Skeletal muscle tissue (tissue), 5 donors: ENCODE measurements around the gene HMOX1. TPM values are rescaled to one million over a fixed set of nuclear protein-coding genes. Genes with fewer than 3 reads are reported as not detected.
A peak's percentile ranks its signal among the peaks of the same experiment; 100 is the strongest.
"Not testable (repeated sequence)": the region's sequence is repeated elsewhere in the genome, so short reads cannot be mapped to it uniquely, and the experiment has no call there.

Source experiments
- H3K27ac ChIP-seq: one replicate; pipeline ENCODE4 v1.7.0; 2013; ENCODE audit warnings: mild to moderate bottlenecking, low read depth, low read length, inconsistent platforms
- H3K27me3 ChIP-seq, 3 donors: one replicate each; pipeline ENCODE4 v1.7.0; 2013; ENCODE audit warnings: low read length in 3 of 3; ENCODE audit not compliant: control insufficient read depth in 3 of 3, insufficient read depth in 3 of 3
- H3K36me3 ChIP-seq, 3 donors: one replicate each; pipeline ENCODE4 v1.7.0; 2013; ENCODE audit warnings: low read length in 3 of 3; ENCODE audit not compliant: control insufficient read depth in 3 of 3, insufficient read depth in 3 of 3
- H3K4me1 ChIP-seq, 3 donors: one replicate each; pipeline ENCODE4 v1.7.0; 2013; ENCODE audit warnings: low read length in 3 of 3, mild to moderate bottlenecking in 3 of 3; ENCODE audit not compliant: control insufficient read depth in 3 of 3, insufficient read depth in 3 of 3
- H3K4me3 ChIP-seq, 3 donors: one replicate each; pipeline ENCODE4 v1.7.0; 2013; ENCODE audit warnings: low read length in 3 of 3
- H3K9ac ChIP-seq, 3 donors: one replicate each; pipeline ENCODE4 v1.7.0; 2013; ENCODE audit warnings: low read length in 3 of 3, mild to moderate bottlenecking in 3 of 3, moderate library complexity in 2 of 3, low read depth in 1 of 3
- H3K9me3 ChIP-seq, 3 donors: one replicate each; pipeline ENCODE4 v1.7.0; 2013; ENCODE audit warnings: low read length in 3 of 3; ENCODE audit not compliant: control insufficient read depth in 3 of 3
- small RNA-seq: library from RNA; depleted of rRNA; stranded (forward); fragments of <200 nt; gene quantifications from one replicate; pipeline ENCODE3, GENCODE V24; 2014
- total RNA-seq: library from RNA; depleted of rRNA; stranded (reverse); fragments of >200 nt; gene quantifications from one replicate; pipeline ENCODE4 v1.2.3, GENCODE V29; 2014
- donor health status: Osteomylitis.

HMOX1 gene
- total RNA-seq, 1 donor from 2014 or later = 14.6 TPM

- H3K27ac ChIP-seq, H3K4me1 ChIP-seq, H3K4me3 ChIP-seq, H3K9me3 ChIP-seq, H3K9ac ChIP-seq, H3K36me3 ChIP-seq, H3K27me3 ChIP-seq: not testable (repeated sequence)
Measured at GRCh38 chr22:35438673-35439364, 57.9 kb downstream of the HMOX1 start.

GRCh38 chr22:35439365-35439717 lies 58.4 kb downstream of the HMOX1 start:
- Histone ChIP-seq H3K27ac (no peak overlapping the region), H3K36me3 (no peaks in the 10 kb centered on the region), H3K9ac (no peak overlapping the region), H3K4me3 (no peak overlapping the region), H3K27me3 (no peaks in the 10 kb centered on the region), H3K9me3 (no peaks in the 10 kb centered on the region), H3K4me1 (no peaks in the 10 kb centered on the region)

GRCh38 chr22:35440129-35440528 lies 59.2 kb downstream of the HMOX1 start:
- Histone ChIP-seq H3K4me3 (no peak overlapping the region), H3K27ac (no peak overlapping the region), H3K27me3 (no peaks in the 10 kb centered on the region)

GRCh38 chr22:35441489-35442100 lies 60.7 kb downstream of the HMOX1 start:
- no peaks in the 10 kb centered on the region for H3K36me3 ChIP-seq
- no peak overlapping the region for H3K27ac ChIP-seq
- H3K9ac ChIP-seq = no peak overlapping the region
- H3K4me1 ChIP-seq = no peaks in the 10 kb centered on the region
- no peaks in the 10 kb centered on the region for H3K9me3 ChIP-seq
- no peak overlapping the region for H3K4me3 ChIP-seq
- no peaks in the 10 kb centered on the region for H3K27me3 ChIP-seq

More at GRCh38 chr22:35440129-35440528, 59.2 kb downstream of the HMOX1 start:
- Histone ChIP-seq H3K9me3 (no peaks in the 10 kb centered on the region), H3K36me3 (no peaks in the 10 kb centered on the region), H3K4me1 (no peaks in the 10 kb centered on the region), H3K9ac (no peak overlapping the region)

- Histone ChIP-seq H3K36me3 (no peaks in the 10 kb centered on the region), H3K27ac (no peak overlapping the region), H3K4me3 (no peak overlapping the region), H3K9me3 (no peaks in the 10 kb centered on the region), H3K27me3 (no peaks in the 10 kb centered on the region), H3K9ac (no peak overlapping the region), H3K4me1 (no peaks in the 10 kb centered on the region)
Measured at GRCh38 chr22:35442471-35442870, 61.6 kb downstream of the HMOX1 start.

GRCh38 chr22:35443338-35443737 lies 62.4 kb downstream of the HMOX1 start:
- H3K9me3 ChIP-seq = no peaks in the 10 kb centered on the region
- no peak overlapping the region for H3K4me3 ChIP-seq
- H3K4me1 ChIP-seq = no peaks in the 10 kb centered on the region
- no peak overlapping the region for H3K9ac ChIP-seq
- H3K27ac ChIP-seq = no peak overlapping the region
- no peaks in the 10 kb centered on the region for H3K27me3 ChIP-seq
- peaks cover 0 to under 1% (median 0%) of the 10 kb centered on the region in 3 donors for H3K36me3 ChIP-seq

Small RNA genes lying within 50 kb of the gene (small RNA-seq; reads per million reads assigned to genes)
- gene MIR3909 (3.9 reads per million, percentile 89 among the genes with 10 or more reads in this experiment), gene MIR6069 (not detected)

Other genes starting within 250 kb of the HMOX1 start
- 9.9 TPM for gene HMGXB4, start 123.6 kb upstream of the HMOX1 start, total RNA-seq
- 14.1 TPM for gene TOM1, start 81.2 kb upstream of the HMOX1 start, total RNA-seq
- gene MCM5, start 19.0 kb downstream of the HMOX1 start, total RNA-seq = 25.1 TPM
- gene RASD2, start 159.7 kb downstream of the HMOX1 start, total RNA-seq = 1.0 TPM
- 84.5 TPM for gene MB, start 236.2 kb downstream of the HMOX1 start, total RNA-seq